HG02938 (cell line): ENCODE results near the gene SLCO2B1.
"Not testable (repeated sequence)": the region's sequence is repeated elsewhere in the genome, so short reads cannot be mapped to it uniquely, and the experiment has no call there.

Source experiments
- ATAC-seq: cut with Tn5 transposase; IDR thresholded peaks from one replicate; pipeline ENCODE4 v1.9.1; 2021; ENCODE audit warnings: mild to moderate bottlenecking, moderate library complexity; ENCODE audit not compliant: unreplicated experiment

The SLCO2B1 gene, protein sequence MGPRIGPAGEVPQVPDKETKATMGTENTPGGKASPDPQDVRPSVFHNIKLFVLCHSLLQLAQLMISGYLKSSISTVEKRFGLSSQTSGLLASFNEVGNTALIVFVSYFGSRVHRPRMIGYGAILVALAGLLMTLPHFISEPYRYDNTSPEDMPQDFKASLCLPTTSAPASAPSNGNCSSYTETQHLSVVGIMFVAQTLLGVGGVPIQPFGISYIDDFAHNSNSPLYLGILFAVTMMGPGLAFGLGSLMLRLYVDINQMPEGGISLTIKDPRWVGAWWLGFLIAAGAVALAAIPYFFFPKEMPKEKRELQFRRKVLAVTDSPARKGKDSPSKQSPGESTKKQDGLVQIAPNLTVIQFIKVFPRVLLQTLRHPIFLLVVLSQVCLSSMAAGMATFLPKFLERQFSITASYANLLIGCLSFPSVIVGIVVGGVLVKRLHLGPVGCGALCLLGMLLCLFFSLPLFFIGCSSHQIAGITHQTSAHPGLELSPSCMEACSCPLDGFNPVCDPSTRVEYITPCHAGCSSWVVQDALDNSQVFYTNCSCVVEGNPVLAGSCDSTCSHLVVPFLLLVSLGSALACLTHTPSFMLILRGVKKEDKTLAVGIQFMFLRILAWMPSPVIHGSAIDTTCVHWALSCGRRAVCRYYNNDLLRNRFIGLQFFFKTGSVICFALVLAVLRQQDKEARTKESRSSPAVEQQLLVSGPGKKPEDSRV

DNA sequence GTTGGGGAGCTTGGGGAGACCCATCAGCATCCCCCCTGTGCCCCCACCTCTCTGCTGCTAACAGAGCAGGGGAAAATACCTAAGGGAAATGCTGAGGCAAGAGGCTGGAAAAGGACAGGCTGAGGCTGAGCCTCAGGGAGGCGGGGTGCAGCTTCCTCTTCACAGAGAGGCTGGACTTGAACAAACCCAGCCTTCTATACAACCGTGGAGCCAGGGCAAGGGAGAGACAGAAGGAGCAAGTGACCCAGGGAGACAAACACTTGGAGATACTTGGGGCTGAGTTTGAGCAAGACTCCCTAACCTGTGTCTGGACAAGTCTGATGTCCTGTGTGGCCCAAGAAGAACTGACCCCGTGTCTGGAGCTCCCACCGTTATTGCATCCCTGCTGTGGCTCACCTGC is at the start of gene SLCO2B1:
Gene SLCO2B1, plus strand, starts transcription at position 229 of the 400 bp plus-strand sequence. CDS start 275 bp downstream, outside the sequence.
- no peak for ATAC-seq

DNA sequence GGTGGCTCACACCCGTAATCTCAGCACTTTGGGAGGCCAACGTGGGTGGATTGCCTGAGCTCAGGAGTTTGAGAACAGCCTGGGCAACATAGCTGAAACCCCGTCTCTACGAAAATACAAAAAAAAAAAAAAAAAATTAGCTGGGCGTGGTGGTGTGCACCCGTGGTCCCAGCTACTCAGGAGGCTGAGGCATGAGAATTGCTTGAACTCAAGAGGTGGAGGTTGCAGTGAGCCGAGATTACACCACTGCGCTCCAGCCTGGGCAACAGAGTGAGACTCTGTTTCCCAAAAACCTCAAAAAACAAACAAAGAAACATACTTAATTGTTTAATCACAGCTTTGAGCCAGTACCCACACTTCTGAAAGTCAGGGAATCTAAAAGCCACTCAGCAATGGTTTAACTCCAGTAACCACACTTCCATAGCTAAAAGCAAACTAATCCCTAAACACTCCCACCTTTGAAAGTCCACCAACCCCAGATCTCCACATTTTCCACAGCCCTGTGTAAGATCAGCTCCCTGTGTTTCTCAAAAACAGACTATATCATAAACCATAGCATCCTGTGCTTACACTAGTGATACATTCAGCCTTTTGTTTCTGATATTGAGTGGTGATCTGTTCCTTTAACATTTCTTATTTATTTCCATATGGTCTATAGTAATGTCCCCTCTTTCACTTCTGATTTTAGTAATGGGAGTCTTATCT is 49.3 kb upstream of the SLCO2B1 start:
- no peak for ATAC-seq

DNA sequence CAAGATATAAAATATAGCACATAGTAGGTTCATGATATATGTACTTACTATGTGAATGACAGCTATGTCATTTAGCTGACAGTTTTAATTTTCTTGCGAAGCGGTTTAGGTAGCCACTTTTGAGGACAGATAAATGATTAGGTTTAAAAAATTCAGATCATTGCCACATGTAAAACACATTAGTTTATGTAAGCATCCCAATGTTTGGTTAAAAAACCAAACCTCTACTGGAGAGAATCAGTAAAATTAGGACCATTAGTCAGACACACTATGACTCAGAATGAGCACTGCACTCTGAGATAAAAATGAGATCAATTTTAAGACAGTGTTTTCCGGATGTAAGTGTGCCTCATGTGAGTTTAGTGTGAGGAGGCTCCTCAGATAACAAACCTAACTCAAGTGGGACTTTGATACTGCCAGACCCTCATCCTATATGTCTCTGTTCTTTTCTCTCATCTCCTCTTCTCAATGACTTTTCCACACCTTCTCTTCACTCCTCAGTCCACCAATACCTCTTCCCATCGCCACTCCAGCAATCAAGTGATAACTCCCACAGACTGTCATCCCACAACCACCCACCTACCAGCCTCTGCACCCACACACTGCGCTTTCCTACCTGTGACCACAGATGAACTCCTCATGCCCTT is 47.4 kb upstream of the SLCO2B1 start:
- no peak for ATAC-seq

DNA sequence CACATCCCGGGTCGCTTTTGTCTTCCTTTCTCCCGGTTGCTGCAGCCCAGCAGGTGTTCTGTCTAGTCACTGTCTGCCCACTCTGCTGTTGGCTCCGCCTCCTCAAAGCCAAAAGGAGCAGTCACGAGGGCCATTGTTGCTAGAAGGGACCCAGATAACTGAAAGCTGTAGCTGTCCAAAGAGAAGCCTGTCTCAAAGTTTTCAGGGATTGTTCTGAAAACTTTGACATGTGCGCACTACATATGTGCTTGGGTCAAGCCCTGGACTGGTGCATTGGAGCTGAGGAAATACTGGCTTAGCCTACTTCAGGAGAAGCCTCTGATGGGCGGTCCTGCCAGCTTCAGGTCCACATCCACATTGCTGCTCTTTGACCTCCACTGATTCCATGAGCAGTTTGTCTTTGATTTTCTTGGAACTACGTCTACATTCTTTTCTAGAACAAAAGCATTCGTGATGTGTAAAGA is 45.4 kb upstream of the SLCO2B1 start:
- ATAC-seq: no peak

DNA sequence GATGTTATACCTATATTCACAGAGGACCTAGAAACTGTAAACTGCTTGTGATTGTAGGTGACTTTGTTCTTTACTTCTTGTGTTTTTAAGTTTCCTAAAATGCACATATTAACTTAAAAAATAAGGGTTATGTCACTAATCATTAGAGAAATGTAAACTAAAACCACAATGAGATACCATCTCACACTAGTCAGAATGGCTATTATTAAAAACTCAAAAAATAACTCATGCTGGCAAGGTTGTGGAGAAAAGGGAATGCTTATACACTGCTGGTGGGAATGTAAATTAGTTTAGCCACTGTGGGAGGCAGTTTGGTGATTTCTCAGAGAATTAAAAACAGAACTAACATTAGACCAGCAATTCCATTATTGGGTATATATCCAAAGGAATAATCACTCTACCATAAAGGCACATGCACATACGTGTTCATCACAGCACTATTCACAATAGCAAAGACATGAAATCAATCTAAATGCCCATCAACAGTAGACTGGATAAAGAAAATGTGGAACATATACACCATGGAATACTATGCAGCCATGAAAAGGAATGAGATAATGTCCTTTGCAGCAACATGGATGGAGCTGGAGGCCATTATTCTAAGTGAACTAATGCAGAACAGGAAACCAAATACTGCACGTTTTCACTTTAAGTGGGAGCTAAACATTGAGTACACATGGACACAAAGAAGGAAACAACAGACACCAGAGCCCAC is 44.8 kb upstream of the SLCO2B1 start:
- not testable (repeated sequence) for ATAC-seq

DNA sequence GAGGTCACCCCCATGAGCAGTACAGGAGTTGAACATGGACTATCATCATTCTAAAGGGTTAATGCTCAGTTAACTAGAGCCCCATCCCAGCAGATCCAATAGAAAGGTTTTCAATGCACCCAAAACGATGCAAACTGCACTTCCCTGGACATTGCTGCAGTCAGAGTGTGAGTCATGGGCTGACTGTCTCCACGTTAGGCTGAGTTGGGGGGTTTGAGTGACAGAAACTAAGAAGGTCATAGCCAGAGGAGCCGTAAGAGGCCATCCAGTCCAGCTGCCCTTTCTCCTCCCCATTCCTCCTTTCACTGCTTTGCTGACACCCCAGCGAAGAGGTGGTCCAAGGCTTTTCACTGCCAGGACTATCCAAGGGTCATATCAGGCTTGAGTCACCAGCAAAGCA is 43.7 kb upstream of the SLCO2B1 start:
- ATAC-seq: no peak

DNA sequence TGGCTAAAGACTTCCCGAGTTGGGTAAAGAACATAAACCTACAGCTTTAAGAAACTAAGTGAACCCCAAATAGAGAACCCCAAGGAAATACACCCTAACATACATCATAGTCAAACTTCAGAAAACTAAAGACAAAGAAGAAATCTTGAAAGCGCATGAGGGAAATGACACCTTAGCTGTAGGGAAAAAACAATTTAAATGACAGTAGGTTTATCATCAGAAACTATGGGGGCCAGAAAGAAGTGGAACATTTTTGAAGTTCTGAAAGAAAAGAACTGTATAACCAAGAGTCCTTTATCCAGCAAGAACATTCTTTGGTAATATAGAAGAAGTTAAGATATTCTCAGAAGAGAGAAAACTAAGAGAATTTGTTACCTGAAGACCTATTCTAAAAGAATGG is 38.7 kb upstream of the SLCO2B1 start:
- ATAC-seq: no peak

DNA sequence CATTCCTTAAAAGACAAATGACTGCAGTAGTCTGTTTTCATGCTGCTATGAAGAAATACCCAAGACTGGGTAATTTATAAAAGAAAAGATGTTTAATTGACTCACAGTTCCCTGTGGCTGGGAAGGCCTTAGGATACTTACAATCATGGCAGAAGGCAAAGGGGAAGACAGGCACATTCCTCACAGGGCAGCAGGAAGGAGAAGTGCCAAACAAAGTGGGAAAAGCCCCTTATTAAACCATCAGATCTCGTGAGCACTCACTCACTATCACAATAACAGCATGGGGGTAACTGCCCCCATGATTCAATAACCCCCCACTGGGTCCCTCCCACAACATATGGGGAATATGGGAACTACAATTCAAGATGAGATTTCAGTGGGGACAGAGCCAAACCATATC is 37.9 kb upstream of the SLCO2B1 start:
- no peak for ATAC-seq

DNA sequence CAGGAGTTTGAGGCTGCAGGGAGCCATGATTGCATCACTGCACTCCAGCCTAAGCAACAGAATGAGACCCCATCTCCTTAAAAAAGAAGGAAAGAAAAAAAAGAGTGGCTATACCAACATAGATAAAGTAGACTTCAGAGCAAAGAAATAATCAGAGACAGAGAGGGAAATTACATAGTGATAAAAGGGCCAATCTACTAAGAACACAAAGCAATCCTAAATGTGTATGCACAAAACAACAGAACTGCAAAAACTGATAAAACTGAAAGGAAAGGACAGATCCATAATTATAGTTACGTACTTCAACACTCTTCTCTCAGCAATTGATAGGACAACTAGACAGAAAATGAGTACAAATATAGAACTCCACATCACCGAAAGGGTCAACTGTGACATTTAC is 36.4 kb upstream of the SLCO2B1 start:
- no peak for ATAC-seq

DNA sequence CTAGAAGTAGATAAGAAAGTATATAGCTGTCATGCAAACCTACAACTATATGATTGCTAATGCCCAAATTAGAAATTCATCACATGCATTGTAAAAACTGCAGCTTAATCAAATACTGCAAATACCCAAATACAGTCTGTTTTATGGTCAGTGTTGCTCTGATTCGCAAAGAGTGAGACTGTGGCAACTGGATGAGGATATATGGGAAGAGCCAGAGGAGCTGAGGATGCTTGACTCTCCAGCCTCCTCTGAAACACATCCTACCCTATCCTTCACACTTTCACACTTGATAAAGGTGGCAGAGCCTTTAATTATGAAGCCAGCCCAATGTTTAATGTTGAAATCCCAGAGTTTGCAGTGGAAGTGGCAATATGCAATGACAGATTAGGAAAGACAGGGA is 32.3 kb upstream of the SLCO2B1 start:
- no peak for ATAC-seq

DNA sequence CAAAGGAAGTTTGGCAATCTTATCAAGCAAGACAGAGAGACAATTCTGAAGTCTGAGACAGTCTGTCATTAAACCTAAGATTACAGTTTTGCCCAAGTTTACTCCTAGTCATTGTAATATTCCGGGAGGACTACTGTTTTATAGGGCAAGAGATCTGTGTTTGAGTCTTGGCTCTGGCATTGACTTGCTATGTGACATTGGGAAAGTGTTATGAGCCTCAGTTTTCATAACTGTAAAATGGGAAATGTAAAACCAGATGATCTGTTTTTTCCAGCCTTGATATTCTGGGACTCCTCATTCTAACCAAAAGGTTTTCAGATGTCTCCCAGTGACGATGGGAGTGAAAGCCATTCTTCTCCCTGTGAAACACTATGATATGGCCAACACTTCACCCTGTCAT is 24.3 kb upstream of the SLCO2B1 start:
- ATAC-seq: no peak

DNA sequence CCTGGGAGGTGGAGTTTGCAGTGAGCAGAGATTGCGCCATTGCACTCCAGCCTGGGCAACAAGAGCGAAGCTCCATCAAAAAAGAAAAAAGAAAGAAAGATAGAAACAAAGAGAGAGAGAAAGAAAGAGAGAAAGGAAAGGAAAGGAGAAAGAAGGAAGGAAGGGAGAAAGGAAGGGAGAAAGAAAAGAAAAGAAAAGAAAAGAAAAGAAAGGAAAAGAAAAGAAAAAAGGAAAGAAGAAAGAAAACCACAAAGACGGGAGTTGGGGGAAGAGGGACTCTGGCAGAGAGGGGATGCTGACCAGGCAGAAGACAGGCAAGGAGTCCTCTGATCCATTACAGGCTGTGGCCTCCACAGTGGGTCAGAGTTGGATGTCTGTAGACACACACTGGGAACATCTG is 18.8 kb upstream of the SLCO2B1 start:
- no peak for ATAC-seq

DNA sequence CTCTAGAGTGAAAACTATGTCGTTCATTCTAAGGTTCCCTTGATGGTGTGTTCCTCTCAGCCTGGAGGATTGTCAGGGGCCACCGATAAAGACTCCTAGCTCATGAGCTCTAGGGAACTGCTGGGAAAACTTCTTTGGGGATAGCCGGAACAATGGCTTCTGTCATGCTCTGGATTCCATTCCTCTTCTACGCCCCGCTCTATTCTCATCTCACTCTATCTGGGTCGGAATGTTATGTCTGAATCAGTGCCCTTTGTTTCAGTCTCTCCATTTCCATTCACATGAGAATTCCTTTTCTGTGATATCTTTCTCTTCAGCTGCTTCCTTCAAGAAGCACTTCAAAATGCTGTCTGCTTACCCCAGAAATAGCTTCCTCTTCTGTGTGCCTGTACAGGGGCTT is 16.9 kb upstream of the SLCO2B1 start:
- no peak for ATAC-seq

DNA sequence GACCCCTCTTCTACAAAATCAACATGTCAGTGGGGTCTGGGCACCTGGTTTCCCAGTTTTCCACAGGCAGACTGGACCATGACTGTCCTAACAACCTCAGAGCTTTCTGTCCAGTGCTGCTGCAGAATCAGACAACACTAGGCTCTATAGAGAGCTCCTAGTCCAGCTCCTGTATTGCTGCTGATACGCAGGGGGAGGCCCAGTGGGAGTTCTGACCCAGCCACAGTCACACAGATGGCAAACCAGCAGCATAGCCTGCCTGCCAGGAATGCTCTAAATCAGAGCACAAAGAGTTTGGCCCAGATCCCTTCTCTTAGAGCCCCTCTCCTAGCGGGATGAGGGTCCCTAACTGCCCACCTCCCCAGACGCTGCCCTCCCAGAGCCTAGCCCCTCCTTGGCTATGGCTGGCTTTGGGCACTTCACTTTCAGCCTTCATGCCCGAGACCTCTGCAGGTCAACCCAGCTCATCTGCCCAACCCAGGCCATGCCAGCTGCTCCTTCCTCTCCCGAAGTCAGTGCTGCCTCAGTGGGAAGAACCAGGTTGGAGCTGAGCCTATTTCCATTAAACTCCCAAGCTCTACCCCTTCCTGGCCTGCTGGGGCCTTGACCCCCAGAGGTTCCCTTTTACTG is 15.8 kb upstream of the SLCO2B1 start:
- ATAC-seq: no peak

DNA sequence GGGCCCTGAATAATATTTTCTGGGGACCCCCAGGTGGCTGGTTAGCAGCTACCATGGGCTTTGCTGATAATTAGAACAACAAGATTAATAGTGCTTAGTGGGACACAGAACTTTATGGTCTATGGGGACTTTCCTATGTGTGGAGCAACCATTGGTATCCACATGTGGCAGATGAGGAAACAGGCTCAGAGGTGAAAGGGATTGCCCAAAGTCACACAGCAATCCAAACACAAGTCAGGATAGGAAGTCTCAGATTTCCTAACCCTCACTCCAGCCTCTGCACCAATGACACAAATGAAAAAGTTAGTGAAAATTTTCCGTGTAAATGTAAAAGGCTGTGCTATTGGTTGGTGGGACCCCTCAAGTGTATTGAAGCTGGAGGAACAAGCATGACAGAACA is 15.3 kb upstream of the SLCO2B1 start:
- no peak for ATAC-seq

DNA sequence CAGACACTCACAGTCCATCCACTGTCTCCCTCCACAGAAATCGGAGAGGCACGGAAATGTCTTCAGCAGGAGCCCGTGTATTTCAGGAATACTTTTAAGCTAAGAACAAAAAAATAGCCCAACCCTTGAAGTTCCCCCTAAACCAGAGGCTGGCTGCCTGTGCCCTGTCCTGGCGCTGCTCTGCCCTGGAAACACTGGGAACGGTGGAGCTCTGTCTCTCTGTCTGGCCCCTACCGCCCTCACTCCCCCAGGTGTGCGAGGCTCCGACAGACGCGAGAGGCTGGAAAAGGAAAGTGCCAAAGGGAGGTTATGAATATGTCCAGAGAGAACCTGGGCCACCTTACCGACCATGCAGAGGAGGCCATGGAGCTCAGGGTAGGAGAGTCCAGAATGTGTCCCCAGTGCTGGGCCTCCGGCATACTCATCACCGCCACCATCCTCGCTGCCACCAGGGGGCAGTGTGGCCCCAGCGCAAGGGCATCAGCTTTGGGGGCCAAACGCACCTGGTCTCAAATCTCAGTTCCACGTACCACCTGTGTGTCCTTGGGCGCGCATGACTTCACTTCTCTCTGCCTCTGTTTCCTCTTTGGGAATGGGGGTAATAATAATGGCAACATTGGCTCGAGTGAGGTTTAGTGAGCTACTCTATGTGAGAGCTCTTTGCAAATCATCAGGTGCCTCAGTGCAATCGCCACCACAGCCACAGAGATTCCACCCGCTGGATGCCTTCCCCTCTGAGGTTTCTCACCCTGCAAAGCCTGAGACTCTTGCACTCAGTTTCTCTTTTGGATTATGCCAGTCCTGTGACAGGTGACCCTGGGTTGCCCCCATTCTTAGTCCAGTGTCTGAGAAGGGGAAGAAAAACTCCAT is 10.4 kb upstream of the SLCO2B1 start:
- no peak for ATAC-seq

DNA sequence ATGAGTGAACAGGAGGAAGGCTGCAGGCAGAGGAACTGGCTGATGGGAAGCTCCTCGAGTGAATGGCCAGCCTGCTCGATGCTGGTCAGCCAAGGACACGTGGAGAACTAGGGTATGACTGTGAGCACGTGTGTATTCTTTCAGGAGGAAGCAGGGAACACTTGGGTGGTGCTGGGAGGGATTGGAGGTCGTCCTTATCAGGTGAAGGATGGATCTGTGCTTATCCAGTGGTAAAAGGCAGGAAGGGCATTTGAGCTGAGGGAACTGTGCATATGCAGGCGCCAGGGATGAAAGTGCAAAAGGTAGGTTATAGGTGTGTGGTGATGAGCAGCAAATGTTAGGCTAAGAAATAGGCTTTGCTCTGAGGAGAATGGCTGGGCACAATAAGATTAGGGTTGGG is 9.7 kb upstream of the SLCO2B1 start:
- ATAC-seq: no peak

DNA sequence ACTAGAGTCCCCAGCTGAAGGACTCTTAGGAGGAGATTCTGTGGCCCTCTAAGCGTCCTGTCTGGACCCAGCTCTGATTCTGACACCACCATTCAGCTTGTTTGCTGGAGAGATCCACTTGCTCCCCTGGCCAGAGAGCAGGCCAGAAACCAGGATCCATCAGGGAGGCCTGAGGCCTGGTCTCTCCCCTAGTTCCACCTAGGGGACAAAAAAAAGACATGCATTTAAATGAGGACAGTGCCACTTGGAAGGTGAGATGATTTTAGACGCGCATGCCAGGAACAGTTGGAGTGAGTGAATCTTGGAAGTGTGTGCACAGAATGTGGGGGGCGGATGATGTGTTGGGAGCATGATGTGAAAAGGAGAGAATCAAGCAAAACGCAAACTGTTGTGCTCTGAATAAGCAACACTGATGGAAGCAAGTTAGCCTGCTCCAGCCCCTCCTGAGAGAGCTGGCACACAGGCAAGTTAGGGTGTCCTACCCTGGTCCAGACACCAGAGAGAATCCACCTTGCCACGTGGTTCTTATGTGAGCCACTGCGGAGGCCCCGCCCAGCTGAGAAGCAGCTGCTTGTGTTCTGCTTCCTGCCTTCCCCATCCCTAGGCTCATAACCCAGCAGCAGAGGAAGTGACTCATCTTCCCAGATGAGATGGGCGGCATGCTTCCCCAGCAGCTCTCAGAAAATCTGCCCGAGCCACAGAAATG is 8.0 kb upstream of the SLCO2B1 start:
- no peak for ATAC-seq

DNA sequence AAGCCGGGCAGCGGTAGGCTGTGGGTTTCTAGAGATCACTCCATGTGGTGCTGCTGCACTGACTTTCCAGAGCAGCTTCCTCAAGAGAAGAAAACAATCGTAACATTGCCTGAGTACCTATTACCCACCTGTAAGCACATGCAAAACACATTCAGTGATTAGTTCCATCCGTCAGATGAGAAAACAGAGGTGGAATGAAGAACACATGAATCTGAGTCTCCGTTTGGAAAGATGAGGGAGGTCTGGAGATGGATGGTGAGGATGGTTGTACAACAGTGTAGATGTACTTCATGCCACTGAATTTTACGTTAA is 7.5 kb upstream of the SLCO2B1 start:
- ATAC-seq: no peak
